ENCODE results near the gene FUT2. TPM values are rescaled to one million over a fixed set of nuclear protein-coding genes. Genes with fewer than 3 reads are reported as not detected.

The FUT2 gene
- total and polyA plus RNA-seq, 2 donors (not counting 1 experiment from before 2014, with no cell fraction given) = not detected

DNA sequence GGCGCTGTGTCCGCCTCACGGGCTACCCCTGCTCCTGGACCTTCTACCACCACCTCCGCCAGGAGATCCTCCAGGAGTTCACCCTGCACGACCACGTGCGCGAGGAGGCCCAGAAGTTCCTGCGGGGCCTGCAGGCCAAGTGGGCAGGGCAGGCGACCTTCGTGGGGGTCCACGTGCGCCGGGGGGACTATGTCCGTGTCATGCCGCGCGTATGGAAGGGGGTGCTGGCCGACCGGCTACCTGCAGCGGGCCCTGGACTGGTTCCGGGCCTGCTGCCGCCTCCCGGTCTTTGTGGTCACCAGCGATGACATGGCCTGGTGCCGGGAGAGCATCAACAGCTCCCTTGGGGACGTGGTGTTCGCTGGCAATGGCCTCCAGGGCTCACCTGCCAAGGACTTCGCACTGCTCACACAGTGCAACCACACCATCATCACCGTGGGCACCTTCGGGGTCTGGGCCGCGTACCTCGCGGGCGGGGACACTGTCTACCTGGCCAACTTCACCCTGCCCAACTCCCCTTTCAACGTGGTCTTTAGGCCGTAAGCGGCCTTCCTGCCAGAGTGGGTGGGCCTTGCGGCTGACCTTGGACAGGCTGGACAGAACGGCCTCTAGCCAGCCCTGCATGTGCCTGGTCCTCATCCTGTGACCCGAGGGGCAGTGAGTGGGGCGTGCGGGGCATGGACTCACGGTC lies 15.2 kb upstream of the FUT2 start:
- intact Hi-C loops (cut with micrococcal nuclease) = no loop called here
- ChIA-PET POLR2A (no interaction called here), CTCF (no interaction called here)
- TF ChIP-seq, protein P1, sequence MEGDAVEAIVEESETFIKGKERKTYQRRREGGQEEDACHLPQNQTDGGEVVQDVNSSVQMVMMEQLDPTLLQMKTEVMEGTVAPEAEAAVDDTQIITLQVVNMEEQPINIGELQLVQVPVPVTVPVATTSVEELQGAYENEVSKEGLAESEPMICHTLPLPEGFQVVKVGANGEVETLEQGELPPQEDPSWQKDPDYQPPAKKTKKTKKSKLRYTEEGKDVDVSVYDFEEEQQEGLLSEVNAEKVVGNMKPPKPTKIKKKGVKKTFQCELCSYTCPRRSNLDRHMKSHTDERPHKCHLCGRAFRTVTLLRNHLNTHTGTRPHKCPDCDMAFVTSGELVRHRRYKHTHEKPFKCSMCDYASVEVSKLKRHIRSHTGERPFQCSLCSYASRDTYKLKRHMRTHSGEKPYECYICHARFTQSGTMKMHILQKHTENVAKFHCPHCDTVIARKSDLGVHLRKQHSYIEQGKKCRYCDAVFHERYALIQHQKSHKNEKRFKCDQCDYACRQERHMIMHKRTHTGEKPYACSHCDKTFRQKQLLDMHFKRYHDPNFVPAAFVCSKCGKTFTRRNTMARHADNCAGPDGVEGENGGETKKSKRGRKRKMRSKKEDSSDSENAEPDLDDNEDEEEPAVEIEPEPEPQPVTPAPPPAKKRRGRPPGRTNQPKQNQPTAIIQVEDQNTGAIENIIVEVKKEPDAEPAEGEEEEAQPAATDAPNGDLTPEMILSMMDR (IDR thresholded peaks at IDR 0.05) = no peak
- no peak for TF ChIP-seq EZH2 (IDR thresholded peaks at IDR 0.05; ENCODE audit: borderline replicate concordance, insufficient read depth, low read depth, low read length, poor library complexity, severe bottlenecking)
- peaks cover 0 to 2% of the 10 kb centered on the region in 2 donors for H3K4me1 ChIP-seq (ENCODE audit: control insufficient read depth in 2 of 2, insufficient read depth in 2 of 2, low read length in 2 of 2)
- H3K27me3 Mint-ChIP-seq = no peaks in the 10 kb centered on the region
- no peaks in the 10 kb centered on the region for H3K9me3 ChIP-seq (ENCODE audit: control extremely low read depth in 1 of 3, control insufficient read depth in 2 of 3, insufficient read depth in 1 of 3, low read length in 2 of 3)
- no peak overlapping the region for H3K27ac ChIP-seq (ENCODE audit: low read length in 2 of 2)
- no peaks in the 10 kb centered on the region for H4K20me1 ChIP-seq (ENCODE audit: control insufficient read depth, insufficient read depth, low read length, poor library complexity, severe bottlenecking)
- H3K27me3 ChIP-seq (replicated peaks in 1 of 4; ENCODE audit: control extremely low read depth in 1 of 4, control insufficient read depth in 3 of 4, insufficient read depth in 4 of 4, low read length in 3 of 4) = no peaks in the 10 kb centered on the region
- 92% methylated on average over 44 of the region's 45 CpGs for WGBS (ENCODE audit: insufficient coverage)
- no peak overlapping the region for H3K4me2 ChIP-seq (replicated peaks; ENCODE audit: low read depth, low read length, poor library complexity, severe bottlenecking)
- H2AFZ ChIP-seq (ENCODE audit: insufficient read depth, low read depth, low read length, poor library complexity, severe bottlenecking) = no peak overlapping the region
- H3K4me1 Mint-ChIP-seq = peaks cover 2% of the 10 kb centered on the region
- no peak overlapping the region for H3K9ac ChIP-seq (ENCODE audit: low read length)
- DNase-seq = no peak
- no peaks in the 10 kb centered on the region for H3K79me2 ChIP-seq (ENCODE audit: control insufficient read depth, insufficient read depth, low read length)
- H3K27ac Mint-ChIP-seq = no peak overlapping the region
- H3K4me3 ChIP-seq (ENCODE audit: control extremely low read depth in 1 of 5, extremely low read depth in 1 of 5, insufficient read depth in 1 of 5, low read depth in 2 of 5, low read length in 4 of 5) = no peak overlapping the region
- ATAC-seq (ENCODE audit: low read depth) = no peak
- H3K4me3 Mint-ChIP-seq = no peak overlapping the region
- H3K9me3 Mint-ChIP-seq (ENCODE audit: insufficient read depth) = no peaks in the 10 kb centered on the region
- H3K36me3 ChIP-seq (replicated peaks in 1 of 2; ENCODE audit: control extremely low read depth in 1 of 2, control insufficient read depth in 1 of 2, extremely low read depth in 1 of 2, insufficient read depth in 2 of 2, low read length in 1 of 2) = no peaks in the 10 kb centered on the region

GRCh38 chr19:48681127-48681470 lies 14.7 kb upstream of the FUT2 start:
- Mint-ChIP-seq H3K9me3 (ENCODE audit: insufficient read depth) (no peaks in the 10 kb centered on the region), H3K4me3 (no peak overlapping the region), H3K27me3 (no peaks in the 10 kb centered on the region), H3K27ac (no peak overlapping the region), H3K4me1 (peaks cover 2% of the 10 kb centered on the region)
- ChIA-PET POLR2A (no interaction called here), CTCF (interaction anchor here (0.7 kb wide), 1 partner anchor 272 kb away, joined by 3 read pairs; no protein-coding TSS in a partner anchor)
- Histone ChIP-seq H3K4me1 (ENCODE audit: control insufficient read depth in 2 of 2, insufficient read depth in 2 of 2, low read length in 2 of 2) (no peaks in the 10 kb centered on the region), H3K4me2 (replicated peaks; ENCODE audit: low read depth, low read length, poor library complexity, severe bottlenecking) (no peak overlapping the region), H4K20me1 (ENCODE audit: control insufficient read depth, insufficient read depth, low read length, poor library complexity, severe bottlenecking) (no peaks in the 10 kb centered on the region), H3K9ac (ENCODE audit: low read length) (no peak overlapping the region), H3K4me3 (ENCODE audit: control extremely low read depth in 1 of 5, extremely low read depth in 1 of 5, insufficient read depth in 1 of 5, low read depth in 2 of 5, low read length in 4 of 5) (no peak overlapping the region), H3K79me2 (ENCODE audit: control insufficient read depth, insufficient read depth, low read length) (no peaks in the 10 kb centered on the region), H3K27ac (ENCODE audit: low read length in 2 of 2) (no peak overlapping the region), H3K9me3 (ENCODE audit: control extremely low read depth in 1 of 3, control insufficient read depth in 2 of 3, insufficient read depth in 1 of 3, low read length in 2 of 3) (no peaks in the 10 kb centered on the region), H3K27me3 (replicated peaks in 1 of 4; ENCODE audit: control extremely low read depth in 1 of 4, control insufficient read depth in 3 of 4, insufficient read depth in 4 of 4, low read length in 3 of 4) (no peaks in the 10 kb centered on the region), H3K36me3 (replicated peaks in 1 of 2; ENCODE audit: control extremely low read depth in 1 of 2, control insufficient read depth in 1 of 2, extremely low read depth in 1 of 2, insufficient read depth in 2 of 2, low read length in 1 of 2) (no peaks in the 10 kb centered on the region), H2AFZ (ENCODE audit: insufficient read depth, low read depth, low read length, poor library complexity, severe bottlenecking) (no peak overlapping the region)
- 52% methylated on average over 7 of the region's 7 CpGs for WGBS (ENCODE audit: insufficient coverage)
- DNase-seq = no peak
- intact Hi-C loops (cut with micrococcal nuclease) = no loop called here
- no peak for ATAC-seq (ENCODE audit: low read depth)
- no peak for TF ChIP-seq EZH2 (IDR thresholded peaks at IDR 0.05; ENCODE audit: borderline replicate concordance, insufficient read depth, low read depth, low read length, poor library complexity, severe bottlenecking)
- TF ChIP-seq, protein P1 (IDR thresholded peaks at IDR 0.05) = no peak
